ENCODE data around the gene DCAF16.
"Not testable (repeated sequence)": the region's sequence is repeated elsewhere in the genome, so short reads cannot be mapped to it uniquely, and the experiment has no call there.

The DCAF16 gene

GRCh38 chr4:17810260-17811077 is at the start of gene DCAF16, which contains the start of gene NCAPG:
Gene DCAF16, minus strand, starts transcription at chr4:17810757. Its CDS starts 6,616 bp downstream, at chr4:17804141.
Gene NCAPG, plus strand, starts transcription at chr4:17810979. Its CDS starts 99 bp downstream, at chr4:17811078.
- DNase-seq = peak; percentile 90

- DNase-seq = no peak
Measured at GRCh38 chr4:17859793-17860406, 49.3 kb upstream of the DCAF16 start.

GRCh38 chr4:17854036-17854435 is 43.5 kb upstream of the DCAF16 start:
- DNase-seq = no peak

- DNase-seq = no peak
Measured at GRCh38 chr4:17851959-17852358, 41.4 kb upstream of the DCAF16 start.

- not testable (repeated sequence) for DNase-seq
Measured at GRCh38 chr4:17850295-17850694, 39.7 kb upstream of the DCAF16 start.

- no peak for DNase-seq
Measured at GRCh38 chr4:17846266-17846665, 35.7 kb upstream of the DCAF16 start.

GRCh38 chr4:17823871-17824669 is 13.5 kb upstream of the DCAF16 start:
- no peak for DNase-seq

- no peak for DNase-seq
Measured at GRCh38 chr4:17817027-17817426, 6.5 kb upstream of the DCAF16 start.

- DNase-seq = no peak
Measured at GRCh38 chr4:17816142-17816541, 5.6 kb upstream of the DCAF16 start.

GRCh38 chr4:17814140-17814539 is 3.6 kb upstream of the DCAF16 start:
- DNase-seq = no peak

GRCh38 chr4:17812801-17813200 is 2.2 kb upstream of the DCAF16 start:
- no peak for DNase-seq

- no peak for DNase-seq
Measured at GRCh38 chr4:17812125-17812524, 1.6 kb upstream of the DCAF16 start.

- DNase-seq = no peak
Measured at GRCh38 chr4:17811078-17811603, 584 bp upstream of the DCAF16 start.

GRCh38 chr4:17809667-17810066 is 890 bp downstream of the DCAF16 start:
- no peak for DNase-seq

- DNase-seq = no peak
Measured at GRCh38 chr4:17807446-17807845, 3.1 kb downstream of the DCAF16 start.

GRCh38 chr4:17805580-17806155 is 4.9 kb downstream of the DCAF16 start:
- DNase-seq = no peak

- DNase-seq = no peak
Measured at GRCh38 chr4:17797808-17798207, 12.7 kb downstream of the DCAF16 start.

- no peak for DNase-seq
Measured at GRCh38 chr4:17794730-17795129, 15.8 kb downstream of the DCAF16 start.

- DNase-seq = no peak
Measured at GRCh38 chr4:17788956-17789355, 21.6 kb downstream of the DCAF16 start.

- DNase-seq = no peak
Measured at GRCh38 chr4:17787315-17787714, 23.2 kb downstream of the DCAF16 start.

GRCh38 chr4:17786567-17786966 is 24.0 kb downstream of the DCAF16 start:
- no peak for DNase-seq

- no peak for DNase-seq
Measured at GRCh38 chr4:17785858-17786257, 24.7 kb downstream of the DCAF16 start.
